HepG2 (cell line): ENCODE measurements around the gene IDNK.

Experiments used
- BCL6 ChIP-seq: IDR thresholded peaks from 2 replicates; pipeline ENCODE4 v1.6.1; 2016; ENCODE audit warnings: missing genetic modification reagents, missing compliant biosample characterization
- ESRRA ChIP-seq: sonication (generic); formaldehyde crosslinking; IDR thresholded peaks from 2 replicates; pipeline ENCODE4 v1.5.1; 2020; ENCODE audit warnings: mild to moderate bottlenecking, low read depth, missing genetic modification reagents
- KDM4B ChIP-seq: sonication (generic); formaldehyde crosslinking; IDR thresholded peaks from 2 replicates; pipeline ENCODE4 v1.4.0; 2020; ENCODE audit warnings: missing genetic modification reagents
- MED1 ChIP-seq: sonication (generic); formaldehyde crosslinking; IDR thresholded peaks from 2 replicates; pipeline ENCODE4 v1.4.0; 2020; ENCODE audit warnings: missing genetic modification reagents
- MZF1 ChIP-seq: sonication (generic); formaldehyde crosslinking; IDR thresholded peaks from 2 replicates; pipeline ENCODE4 v1.8.1; 2023; ENCODE audit warnings: mild to moderate bottlenecking, missing genetic modification reagents, borderline replicate concordance
- REPIN1 ChIP-seq: sonication (generic); formaldehyde crosslinking; IDR thresholded peaks from 2 replicates; pipeline ENCODE4 v1.8.0; 2022; ENCODE audit warnings: missing genetic modification reagents, low read depth, mild to moderate bottlenecking, borderline replicate concordance
- SRF ChIP-seq: IDR thresholded peaks from 2 replicates; pipeline ENCODE4 v1.6.1; 2011; ENCODE audit warnings: mild to moderate bottlenecking, low read depth, low read length, moderate library complexity
- TARDBP ChIP-seq: sonication (generic); formaldehyde crosslinking; IDR thresholded peaks from 2 replicates; pipeline ENCODE4 v1.8.0; 2022; ENCODE audit warnings: mild to moderate bottlenecking, missing genetic modification reagents
- ZBTB20 ChIP-seq: sonication (generic); formaldehyde crosslinking; IDR thresholded peaks from 2 replicates; pipeline ENCODE4 v1.8.1; 2023; ENCODE audit warnings: missing genetic modification reagents, low read depth, mild to moderate bottlenecking, borderline replicate concordance
- ZNF121 ChIP-seq: sonication (generic); formaldehyde crosslinking; IDR thresholded peaks from 2 replicates; pipeline ENCODE4 v1.5.0; 2020; ENCODE audit warnings: mild to moderate bottlenecking, missing genetic modification reagents
- ZNF496 ChIP-seq: sonication (generic); formaldehyde crosslinking; IDR thresholded peaks from 2 replicates; pipeline ENCODE4 v1.8.1; 2023; ENCODE audit warnings: mild to moderate bottlenecking, moderate library complexity, missing genetic modification reagents; ENCODE audit not compliant: insufficient replicate concordance
- ZNF777 ChIP-seq: sonication (generic); formaldehyde crosslinking; IDR thresholded peaks from 2 replicates; pipeline ENCODE4 v1.4.0; 2020; ENCODE audit warnings: missing genetic modification reagents
- TF ChIP-seq, protein P1 (sequence below): sonication (generic); formaldehyde crosslinking; IDR thresholded peaks from 2 replicates; pipeline ENCODE4 v1.5.0; 2020; ENCODE audit warnings: mild to moderate bottlenecking, missing genetic modification reagents, moderate library complexity
- TF ChIP-seq, protein P2 (sequence below): sonication (generic); formaldehyde crosslinking; IDR thresholded peaks from 2 replicates; pipeline ENCODE4 v1.9.0; 2021; ENCODE audit warnings: missing genetic modification reagents, borderline replicate concordance

- TF ChIP-seq ZNF121 (CRISPR knock-in tag) (no peak), MZF1 (no peak), TARDBP (no peak), KDM4B (no peak), BCL6 (no peak), ZBTB20 (no peak), SRF (no peak), REPIN1 (CRISPR knock-in tag) (no peak), MED1 (CRISPR knock-in tag) (no peak), ESRRA (no peak), ZNF777 (CRISPR knock-in tag) (no peak), ZNF496 (CRISPR knock-in tag) (no peak)
- TF ChIP-seq, protein P1, sequence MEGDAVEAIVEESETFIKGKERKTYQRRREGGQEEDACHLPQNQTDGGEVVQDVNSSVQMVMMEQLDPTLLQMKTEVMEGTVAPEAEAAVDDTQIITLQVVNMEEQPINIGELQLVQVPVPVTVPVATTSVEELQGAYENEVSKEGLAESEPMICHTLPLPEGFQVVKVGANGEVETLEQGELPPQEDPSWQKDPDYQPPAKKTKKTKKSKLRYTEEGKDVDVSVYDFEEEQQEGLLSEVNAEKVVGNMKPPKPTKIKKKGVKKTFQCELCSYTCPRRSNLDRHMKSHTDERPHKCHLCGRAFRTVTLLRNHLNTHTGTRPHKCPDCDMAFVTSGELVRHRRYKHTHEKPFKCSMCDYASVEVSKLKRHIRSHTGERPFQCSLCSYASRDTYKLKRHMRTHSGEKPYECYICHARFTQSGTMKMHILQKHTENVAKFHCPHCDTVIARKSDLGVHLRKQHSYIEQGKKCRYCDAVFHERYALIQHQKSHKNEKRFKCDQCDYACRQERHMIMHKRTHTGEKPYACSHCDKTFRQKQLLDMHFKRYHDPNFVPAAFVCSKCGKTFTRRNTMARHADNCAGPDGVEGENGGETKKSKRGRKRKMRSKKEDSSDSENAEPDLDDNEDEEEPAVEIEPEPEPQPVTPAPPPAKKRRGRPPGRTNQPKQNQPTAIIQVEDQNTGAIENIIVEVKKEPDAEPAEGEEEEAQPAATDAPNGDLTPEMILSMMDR = no peak
- TF ChIP-seq, protein P2, sequence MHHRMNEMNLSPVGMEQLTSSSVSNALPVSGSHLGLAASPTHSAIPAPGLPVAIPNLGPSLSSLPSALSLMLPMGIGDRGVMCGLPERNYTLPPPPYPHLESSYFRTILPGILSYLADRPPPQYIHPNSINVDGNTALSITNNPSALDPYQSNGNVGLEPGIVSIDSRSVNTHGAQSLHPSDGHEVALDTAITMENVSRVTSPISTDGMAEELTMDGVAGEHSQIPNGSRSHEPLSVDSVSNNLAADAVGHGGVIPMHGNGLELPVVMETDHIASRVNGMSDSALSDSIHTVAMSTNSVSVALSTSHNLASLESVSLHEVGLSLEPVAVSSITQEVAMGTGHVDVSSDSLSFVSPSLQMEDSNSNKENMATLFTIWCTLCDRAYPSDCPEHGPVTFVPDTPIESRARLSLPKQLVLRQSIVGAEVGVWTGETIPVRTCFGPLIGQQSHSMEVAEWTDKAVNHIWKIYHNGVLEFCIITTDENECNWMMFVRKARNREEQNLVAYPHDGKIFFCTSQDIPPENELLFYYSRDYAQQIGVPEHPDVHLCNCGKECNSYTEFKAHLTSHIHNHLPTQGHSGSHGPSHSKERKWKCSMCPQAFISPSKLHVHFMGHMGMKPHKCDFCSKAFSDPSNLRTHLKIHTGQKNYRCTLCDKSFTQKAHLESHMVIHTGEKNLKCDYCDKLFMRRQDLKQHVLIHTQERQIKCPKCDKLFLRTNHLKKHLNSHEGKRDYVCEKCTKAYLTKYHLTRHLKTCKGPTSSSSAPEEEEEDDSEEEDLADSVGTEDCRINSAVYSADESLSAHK (CRISPR knock-in tag) = no peak
These were observed 34.7 kb upstream of the IDNK start for GRCh38 chr9:83588256-83588655.
